ENCODE measurements around the gene FANCE. TPM values are rescaled to one million over a fixed set of nuclear protein-coding genes. Genes with fewer than 3 reads are reported as not detected.

The FANCE gene, protein sequence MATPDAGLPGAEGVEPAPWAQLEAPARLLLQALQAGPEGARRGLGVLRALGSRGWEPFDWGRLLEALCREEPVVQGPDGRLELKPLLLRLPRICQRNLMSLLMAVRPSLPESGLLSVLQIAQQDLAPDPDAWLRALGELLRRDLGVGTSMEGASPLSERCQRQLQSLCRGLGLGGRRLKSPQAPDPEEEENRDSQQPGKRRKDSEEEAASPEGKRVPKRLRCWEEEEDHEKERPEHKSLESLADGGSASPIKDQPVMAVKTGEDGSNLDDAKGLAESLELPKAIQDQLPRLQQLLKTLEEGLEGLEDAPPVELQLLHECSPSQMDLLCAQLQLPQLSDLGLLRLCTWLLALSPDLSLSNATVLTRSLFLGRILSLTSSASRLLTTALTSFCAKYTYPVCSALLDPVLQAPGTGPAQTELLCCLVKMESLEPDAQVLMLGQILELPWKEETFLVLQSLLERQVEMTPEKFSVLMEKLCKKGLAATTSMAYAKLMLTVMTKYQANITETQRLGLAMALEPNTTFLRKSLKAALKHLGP
- total RNA-seq, result 10 to 100 TPM in 3 of 8 experiments, 1 to 10 TPM in 5; 5.3 to 19.7 (median 9.9) TPM

DNA sequence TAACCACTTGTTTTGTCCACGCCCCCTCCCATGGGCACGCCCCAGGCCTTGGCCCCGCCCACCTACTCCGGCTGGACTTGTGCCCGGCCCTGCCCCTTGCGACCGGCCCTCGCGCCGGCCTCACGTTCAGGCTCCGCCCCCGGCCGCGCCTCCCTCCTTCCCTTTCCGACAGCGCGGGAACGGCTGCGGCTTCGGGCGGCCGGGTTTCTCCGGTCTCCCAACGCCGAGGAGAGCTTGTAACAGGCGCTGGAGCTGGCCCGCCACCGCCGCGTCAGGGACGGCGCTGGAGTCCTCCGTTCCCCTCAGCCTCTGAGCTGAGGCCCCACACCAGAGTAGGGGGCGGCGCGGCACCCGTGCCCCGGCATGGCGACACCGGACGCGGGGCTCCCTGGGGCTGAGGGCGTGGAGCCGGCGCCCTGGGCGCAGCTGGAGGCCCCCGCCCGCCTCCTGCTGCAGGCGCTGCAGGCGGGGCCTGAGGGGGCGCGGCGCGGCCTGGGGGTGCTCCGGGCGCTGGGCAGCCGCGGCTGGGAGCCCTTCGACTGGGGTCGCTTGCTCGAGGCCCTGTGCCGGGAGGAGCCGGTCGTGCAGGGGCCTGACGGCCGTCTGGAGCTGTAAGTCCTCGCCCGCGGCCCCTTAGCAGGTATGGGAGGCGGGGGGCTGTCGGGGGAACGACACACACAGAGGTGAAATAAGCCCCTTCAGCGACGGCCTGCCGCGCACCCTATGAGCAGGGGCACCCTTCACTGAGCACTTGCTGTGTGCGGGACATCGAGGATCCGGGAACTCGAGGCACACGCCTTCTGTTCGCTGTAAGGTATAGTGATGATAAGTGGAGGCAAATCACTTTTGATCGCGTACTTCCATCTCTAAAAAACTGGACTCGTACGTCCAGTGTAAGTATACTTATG is at the start of gene FANCE:
FANCE (plus strand) TSS at position 156 of the 908 bp plus-strand sequence; CDS start at position 364, 208 bp downstream.
- peak; percentile 74 to 94 (median 92) for ATAC-seq (replicated peaks in 6 of 8)
- Histone ChIP-seq H3K4me1 (replicated peaks in 1 of 2) (peaks cover 16 to 19% of the 10 kb centered on the region in 2 donors), H3K27ac (peak within 1 kb of the TSS in 1 of 2 donors; percentile 71), H3K4me3 (peak within 1 kb of the TSS; percentile 44 to 98 (median 83))
- in situ Hi-C loops (cut with MboI; ENCODE audit: low pct_unique_long_range_greater_than_20kb in 2 of 9, low sequenced_read_pairs in 9 of 9, unreplicated experiment in 9 of 9), result no loop called here
- 0 to 13% (median 0%) methylated on average over 2 to 13 of the region's 87 CpGs; no CpG with 5 or more reads in 1 of the 10 experiments for WGBS, 10 experiments

DNA sequence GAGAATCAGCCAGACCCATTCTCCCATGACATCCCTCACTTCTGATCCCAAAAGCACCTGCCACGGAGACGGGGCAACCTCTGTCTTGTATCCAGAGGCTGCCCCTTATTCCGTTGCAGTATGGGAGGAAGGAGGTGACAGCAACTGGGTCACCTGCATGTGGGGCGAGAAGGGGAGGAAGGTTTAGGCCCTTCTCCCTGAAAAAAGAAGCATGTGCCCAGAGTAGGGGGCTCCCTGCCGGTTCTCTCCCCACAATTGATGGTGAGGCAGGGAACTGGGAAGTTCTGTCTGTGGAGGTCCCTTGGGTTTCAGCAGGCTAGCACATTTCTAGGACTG is 49.3 kb upstream of the FANCE start:
- in situ Hi-C loops (cut with MboI; ENCODE audit: low pct_unique_long_range_greater_than_20kb in 2 of 9, low sequenced_read_pairs in 9 of 9, unreplicated experiment in 9 of 9), result no loop called here
- Histone ChIP-seq H3K4me1 (replicated peaks in 1 of 2) (peaks cover 0 to 4% of the 10 kb centered on the region in 2 donors), H3K27ac (no peak overlapping the region), H3K4me3 (no peak overlapping the region)
- 53 to 100% (median 72%) methylated on average over 1 to 4 of the region's 5 CpGs; no CpG with 5 or more reads in 5 of the 10 experiments for WGBS, 10 experiments
- ATAC-seq (replicated peaks in 6 of 8), result no peak

DNA sequence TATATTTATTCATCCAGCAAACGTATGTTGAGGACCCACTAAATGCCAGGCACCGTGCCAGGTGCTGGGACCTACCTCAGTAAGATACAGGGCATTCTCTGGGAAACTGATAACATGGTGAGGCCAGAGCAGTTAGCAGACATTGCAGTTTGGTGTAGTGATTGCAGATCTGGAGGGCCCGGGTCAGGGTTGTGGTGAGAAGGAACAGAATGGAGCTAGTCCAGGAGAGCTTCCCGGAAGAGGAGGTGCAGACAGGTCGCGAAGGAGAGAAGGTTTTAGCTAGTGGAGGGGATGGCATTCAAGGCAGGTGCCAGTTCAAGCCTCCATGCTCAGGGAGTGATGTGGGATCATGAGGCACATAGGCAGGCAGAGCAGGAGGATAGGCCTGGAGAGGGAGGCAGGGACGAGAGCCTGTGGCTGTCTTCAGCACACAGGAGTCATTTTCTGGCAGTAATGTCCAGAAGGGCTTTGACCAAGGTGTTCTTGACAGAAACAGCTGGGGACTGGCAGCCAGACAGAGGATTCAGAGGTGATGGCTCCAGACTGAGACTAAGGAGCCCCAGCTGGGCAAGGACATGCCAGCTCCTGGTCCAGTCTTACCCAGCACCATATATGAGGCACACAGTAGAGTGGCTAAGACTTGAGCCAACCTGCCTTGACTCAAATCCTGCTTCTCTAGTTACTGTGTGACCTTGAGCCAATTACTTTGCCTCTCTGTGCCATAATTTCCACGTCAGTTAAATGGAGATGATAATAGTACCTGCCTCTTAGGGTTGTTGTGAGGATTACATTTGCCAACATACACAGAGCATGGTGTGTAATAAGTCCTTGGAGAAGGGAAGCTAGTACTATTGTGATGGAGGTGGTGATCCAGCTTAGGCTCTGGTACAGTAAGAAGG is 48.3 kb upstream of the FANCE start:
- no peak for ATAC-seq (replicated peaks in 6 of 8)
- in situ Hi-C loops (cut with MboI; ENCODE audit: low pct_unique_long_range_greater_than_20kb in 2 of 9, low sequenced_read_pairs in 9 of 9, unreplicated experiment in 9 of 9), result no loop called here
- Histone ChIP-seq H3K4me3 (no peak overlapping the region), H3K27ac (no peak overlapping the region), H3K4me1 (replicated peaks in 1 of 2) (peaks cover 0 to 4% of the 10 kb centered on the region in 2 donors)
- WGBS, 10 experiments, result 67 to 100% (median 96%) methylated on average over 1 to 6 of the region's 8 CpGs; no CpG with 5 or more reads in 1 of the 10 experiments

DNA sequence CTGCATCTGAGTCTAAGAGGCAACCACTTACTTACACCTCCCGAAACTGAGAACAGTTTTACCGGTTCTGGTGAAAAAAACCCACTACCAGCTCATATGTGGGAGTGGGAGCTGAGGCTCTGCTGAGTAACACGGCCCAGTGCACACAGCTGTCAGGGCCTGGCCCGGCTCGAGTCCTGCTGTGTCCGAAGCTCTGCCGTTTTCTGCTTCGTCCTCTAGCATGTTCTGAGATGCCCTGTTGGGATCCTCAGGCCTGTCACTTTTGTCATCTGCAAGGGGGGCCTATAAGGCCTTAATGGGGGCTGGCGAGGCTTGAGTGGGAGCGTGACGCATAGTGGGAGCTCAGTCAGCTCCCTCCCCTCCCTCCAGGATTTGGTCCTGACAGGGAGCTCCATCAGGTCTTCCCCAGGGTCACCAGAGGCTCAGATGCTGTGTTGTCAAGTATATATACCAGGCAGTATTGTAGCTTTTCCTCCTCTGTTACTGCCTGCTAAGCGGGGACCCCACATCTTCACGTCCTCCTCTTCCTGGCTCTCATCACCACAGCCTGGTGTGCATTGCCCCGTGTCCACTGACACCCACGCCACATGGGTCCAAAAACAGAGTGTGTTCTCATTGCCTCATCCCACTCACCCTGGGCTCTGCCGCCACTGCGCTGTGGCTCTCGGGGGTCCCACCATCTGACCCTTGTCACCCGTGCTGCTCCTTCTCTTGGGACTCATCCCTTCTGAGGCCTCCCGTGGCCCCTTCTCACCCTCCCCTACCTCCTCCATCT is 45.2 kb upstream of the FANCE start:
- in situ Hi-C loops (cut with MboI; ENCODE audit: low pct_unique_long_range_greater_than_20kb in 2 of 9, low sequenced_read_pairs in 9 of 9, unreplicated experiment in 9 of 9), result no loop called here
- Histone ChIP-seq H3K27ac (no peak overlapping the region), H3K4me1 (replicated peaks in 1 of 2) (peaks cover 0 to 9% of the 10 kb centered on the region in 2 donors), H3K4me3 (no peak overlapping the region)
- ATAC-seq (replicated peaks in 6 of 8), result no peak
- WGBS, 10 experiments, result 0 to 100% (median 81%) methylated on average over 1 to 9 of the region's 20 CpGs; no CpG with 5 or more reads in 2 of the 10 experiments

DNA sequence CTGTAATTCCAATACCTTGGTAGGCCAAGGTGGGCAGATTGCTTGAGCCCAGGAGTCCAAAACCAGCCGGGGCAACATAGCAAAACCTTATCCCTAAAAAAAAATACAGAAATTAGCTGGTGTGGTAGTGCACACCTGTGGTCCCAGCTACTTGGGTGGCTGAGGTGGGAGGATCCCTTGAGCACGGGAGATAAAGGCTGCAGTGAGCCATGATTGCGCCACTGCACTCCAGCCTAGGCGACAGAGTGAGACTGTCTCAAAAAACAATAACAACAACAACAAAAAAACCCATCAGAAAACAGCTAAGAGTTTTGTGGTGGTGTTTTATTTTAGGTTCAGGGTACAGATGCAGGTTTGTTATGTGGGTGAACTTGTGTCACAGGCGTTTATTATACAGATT is 42.9 kb upstream of the FANCE start:
- in situ Hi-C loops (cut with MboI; ENCODE audit: low pct_unique_long_range_greater_than_20kb in 2 of 9, low sequenced_read_pairs in 9 of 9, unreplicated experiment in 9 of 9), result no loop called here
- Histone ChIP-seq H3K27ac (no peak overlapping the region), H3K4me3 (no peak overlapping the region), H3K4me1 (replicated peaks in 1 of 2) (peaks cover 0 to 9% of the 10 kb centered on the region in 2 donors)
- no peak for ATAC-seq (replicated peaks in 6 of 8)
- WGBS, 10 experiments, result 75 to 100% (median 96%) methylated on average over 1 to 5 of the region's 5 CpGs; no CpG with 5 or more reads in 4 of the 10 experiments

DNA sequence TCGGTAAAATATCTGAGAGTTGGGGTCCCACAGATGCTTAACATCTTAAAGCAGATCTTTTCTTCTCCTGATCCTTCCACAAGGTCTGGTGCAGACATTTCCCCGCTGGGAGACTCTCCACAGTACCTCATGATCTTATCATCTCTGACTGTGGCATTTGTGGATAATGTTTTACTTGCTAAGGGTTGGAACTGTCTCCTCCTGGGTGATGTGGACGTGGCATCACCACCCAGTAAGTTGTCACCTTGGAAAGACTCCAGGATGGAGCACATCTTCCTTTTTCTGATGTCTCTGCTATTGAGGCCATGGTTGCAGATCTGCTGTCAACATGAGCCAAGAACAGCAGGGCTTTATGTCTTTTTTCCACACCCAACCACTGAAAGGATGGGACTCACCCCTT is 42.0 kb upstream of the FANCE start:
- ATAC-seq (replicated peaks in 6 of 8), result no peak
- Histone ChIP-seq H3K4me3 (no peak overlapping the region), H3K4me1 (replicated peaks in 1 of 2) (peaks cover 0 to 14% of the 10 kb centered on the region in 2 donors), H3K27ac (no peak overlapping the region)
- 0 to 100% (median 64%) methylated on average over 1 to 3 of the region's 3 CpGs; no CpG with 5 or more reads in 1 of the 10 experiments for WGBS, 10 experiments
- in situ Hi-C loops (cut with MboI; ENCODE audit: low pct_unique_long_range_greater_than_20kb in 2 of 9, low sequenced_read_pairs in 9 of 9, unreplicated experiment in 9 of 9), result no loop called here

DNA sequence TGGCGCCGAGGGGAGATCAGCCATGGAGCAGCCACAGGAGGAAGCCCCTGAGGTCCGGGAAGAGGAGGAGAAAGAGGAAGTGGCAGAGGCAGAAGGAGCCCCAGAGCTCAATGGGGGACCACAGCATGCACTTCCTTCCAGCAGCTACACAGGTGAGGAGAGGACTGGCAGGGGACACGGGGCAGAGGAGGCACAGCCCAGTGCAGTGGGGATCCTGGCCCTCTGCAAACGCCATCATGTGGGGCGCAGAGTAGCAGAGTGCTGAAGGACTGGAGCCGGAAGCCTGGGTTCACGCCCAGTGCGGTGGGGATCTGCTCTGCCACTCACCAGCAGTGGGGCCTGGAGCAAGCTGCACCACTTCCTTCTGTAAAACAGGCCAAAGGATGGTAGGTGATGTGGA is 41.1 kb upstream of the FANCE start:
- in situ Hi-C loops (cut with MboI; ENCODE audit: low pct_unique_long_range_greater_than_20kb in 2 of 9, low sequenced_read_pairs in 9 of 9, unreplicated experiment in 9 of 9), result no loop called here
- 83 to 100% (median 96%) methylated on average over 3 to 7 of the region's 9 CpGs; no CpG with 5 or more reads in 5 of the 10 experiments for WGBS, 10 experiments
- H3K4me1 ChIP-seq (replicated peaks in 1 of 2), result peaks cover 3 to 14% of the 10 kb centered on the region in 2 donors
- no peak overlapping the region for H3K27ac ChIP-seq
- H3K4me3 ChIP-seq, result no peak overlapping the region
- no peak for ATAC-seq (replicated peaks in 6 of 8)

DNA sequence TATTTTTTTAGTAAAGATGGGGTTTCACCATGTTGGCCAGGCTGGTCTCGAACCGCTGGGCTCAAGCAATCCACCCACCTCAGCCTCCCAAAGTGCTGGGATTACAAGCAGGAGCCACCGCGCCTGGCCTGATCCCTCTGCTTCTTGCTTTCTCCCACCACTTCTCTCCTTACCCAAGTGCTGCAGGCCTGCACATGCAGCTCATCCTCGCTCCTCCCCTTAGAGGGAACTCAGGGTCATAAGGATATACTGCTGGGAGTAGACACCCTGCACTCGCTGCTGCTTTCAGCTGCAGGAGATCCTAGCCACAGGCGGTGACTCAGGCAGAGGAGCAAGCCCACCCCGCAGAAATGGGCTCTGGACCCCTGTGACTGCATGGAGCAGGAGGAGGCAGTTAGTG is 40.0 kb upstream of the FANCE start:
- Histone ChIP-seq H3K4me3 (no peak overlapping the region), H3K27ac (no peak overlapping the region), H3K4me1 (replicated peaks in 1 of 2) (peaks cover 3 to 14% of the 10 kb centered on the region in 2 donors)
- WGBS, 10 experiments, result 92 to 100% (median 100%) methylated on average over 1 to 2 of the region's 8 CpGs; no CpG with 5 or more reads in 6 of the 10 experiments
- in situ Hi-C loops (cut with MboI; ENCODE audit: low pct_unique_long_range_greater_than_20kb in 2 of 9, low sequenced_read_pairs in 9 of 9, unreplicated experiment in 9 of 9), result no loop called here
- no peak for ATAC-seq (replicated peaks in 6 of 8)

DNA sequence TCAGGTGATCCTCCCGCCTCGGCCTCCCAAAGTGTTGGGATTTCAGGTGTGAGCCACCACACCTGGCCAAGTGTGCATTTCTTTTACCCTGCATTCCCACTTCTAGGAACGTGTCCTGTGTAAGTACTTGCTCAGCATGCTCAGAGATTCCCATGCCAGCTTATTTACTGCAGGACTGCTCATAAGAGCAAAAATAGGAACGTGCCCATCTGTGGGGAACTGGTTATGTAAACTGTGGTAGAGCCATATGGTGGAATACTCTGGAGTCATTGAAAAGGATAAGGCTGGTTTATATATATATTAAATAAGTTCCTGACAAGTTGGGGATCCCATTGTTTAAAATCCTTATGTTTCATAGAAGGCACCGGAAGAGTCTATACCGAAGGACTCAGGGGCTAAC is 38.2 kb upstream of the FANCE start:
- no peak overlapping the region for H3K4me3 ChIP-seq
- no peak for ATAC-seq (replicated peaks in 6 of 8)
- in situ Hi-C loops (cut with MboI; ENCODE audit: low pct_unique_long_range_greater_than_20kb in 2 of 9, low sequenced_read_pairs in 9 of 9, unreplicated experiment in 9 of 9), result no loop called here
- H3K4me1 ChIP-seq (replicated peaks in 1 of 2), result peaks cover 3 to 10% of the 10 kb centered on the region in 2 donors
- H3K27ac ChIP-seq, result no peak overlapping the region
- 81 to 100% (median 93%) methylated on average over 1 to 6 of the region's 6 CpGs; no CpG with 5 or more reads in 3 of the 10 experiments for WGBS, 10 experiments

DNA sequence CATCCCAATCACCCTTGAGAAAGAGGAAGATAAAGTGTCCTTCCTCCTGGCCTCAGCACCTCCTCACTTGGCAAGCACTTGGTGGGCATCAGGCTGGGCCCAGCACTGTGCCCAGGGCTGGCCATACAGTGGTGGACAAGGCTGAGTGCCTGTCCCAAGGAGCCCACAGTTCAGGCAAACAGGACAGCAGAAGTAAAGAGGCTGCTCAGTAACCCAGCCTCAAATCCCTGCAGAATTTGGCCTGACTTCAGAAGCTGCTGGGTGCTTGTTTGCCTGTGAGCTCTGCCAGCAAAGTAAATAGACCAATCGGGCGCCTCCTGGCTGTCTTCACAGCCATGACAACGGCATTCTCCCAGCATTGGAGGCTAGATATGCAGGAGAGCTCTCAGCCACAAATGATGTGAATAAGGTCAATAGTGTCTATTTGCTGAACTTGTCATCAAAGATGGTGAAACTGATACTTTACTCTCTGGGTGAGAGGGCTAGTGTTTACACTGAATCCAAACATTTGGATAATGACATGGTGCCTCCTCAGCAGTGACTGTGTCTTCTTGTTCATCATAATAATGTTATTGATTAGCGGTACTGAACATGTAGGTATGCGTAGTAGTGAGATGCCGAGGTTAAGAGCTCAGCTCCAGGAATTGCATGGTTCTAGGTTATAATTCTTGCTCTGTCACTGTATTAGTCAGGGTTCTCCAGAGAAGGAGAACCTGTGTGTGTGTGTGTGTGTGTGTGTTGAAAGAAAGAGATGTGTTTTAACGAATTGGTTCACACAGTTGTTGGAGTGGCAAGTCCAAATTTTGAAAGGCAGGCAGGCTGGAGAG is 36.9 kb upstream of the FANCE start:
- H3K4me1 ChIP-seq (replicated peaks in 1 of 2), result peaks cover 3 to 5% of the 10 kb centered on the region in 2 donors
- ATAC-seq (replicated peaks in 6 of 8), result peak; percentile 59 to 99 (median 89)
- WGBS, 10 experiments, result 14 to 86% (median 67%) methylated on average over 1 to 6 of the region's 7 CpGs; no CpG with 5 or more reads in 1 of the 10 experiments
- in situ Hi-C loops (cut with MboI; ENCODE audit: low pct_unique_long_range_greater_than_20kb in 2 of 9, low sequenced_read_pairs in 9 of 9, unreplicated experiment in 9 of 9), result no loop called here
- no peak overlapping the region for H3K4me3 ChIP-seq
- no peak overlapping the region for H3K27ac ChIP-seq

Data from motor neuron (in vitro differentiated cells).